ENCODE results near the gene EIF3J. TPM values are rescaled to one million over a fixed set of nuclear protein-coding genes. Genes with fewer than 3 reads are reported as not detected.

Gene EIF3J
- total RNA-seq, 1 donor from 2014 or later = 47.7 TPM

- Histone ChIP-seq H3K4me3 (ENCODE audit: low read depth, low read length) (no peak overlapping the region), H3K27me3 (ENCODE audit: control insufficient read depth, insufficient read depth, low read length) (no peaks in the 10 kb centered on the region), H3K36me3 (ENCODE audit: control insufficient read depth, insufficient read depth, low read length) (peaks cover 11% of the 10 kb centered on the region)
- TF ChIP-seq CTCF (IDR thresholded peaks at IDR 0.05; ENCODE audit: insufficient read depth, low read length, poor library complexity, severe bottlenecking) = no peak
- DNase-seq (ENCODE audit: low read depth) = no peak
Measured at GRCh38 chr15:44568338-44568737, 31.4 kb downstream of the EIF3J start.

DNA sequence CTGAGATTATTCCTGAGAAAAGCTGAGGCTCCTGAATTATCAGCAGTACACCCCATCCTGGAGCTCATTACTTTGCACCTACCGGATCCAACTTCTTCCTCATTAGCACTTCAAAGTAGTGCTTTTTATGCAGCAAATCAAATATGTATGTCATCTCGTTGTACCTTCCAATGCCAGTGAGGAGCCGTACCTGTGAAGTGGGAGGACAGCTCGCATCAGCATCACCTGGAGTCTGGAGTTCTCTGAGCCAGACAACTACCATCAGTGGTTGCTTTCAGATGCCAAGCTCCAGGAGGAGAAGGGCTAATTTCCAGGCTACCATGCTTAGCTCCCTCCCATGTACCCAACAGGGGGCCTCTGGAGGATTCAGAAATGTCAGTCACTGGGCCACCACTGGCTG lies 32.4 kb downstream of the EIF3J start:
- no peak for TF ChIP-seq CTCF (IDR thresholded peaks at IDR 0.05; ENCODE audit: insufficient read depth, low read length, poor library complexity, severe bottlenecking)
- H3K4me3 ChIP-seq (ENCODE audit: low read depth, low read length) = no peak overlapping the region
- H3K36me3 ChIP-seq (ENCODE audit: control insufficient read depth, insufficient read depth, low read length) = peaks cover 12% of the 10 kb centered on the region
- DNase-seq (ENCODE audit: low read depth) = no peak
- H3K27me3 ChIP-seq (ENCODE audit: control insufficient read depth, insufficient read depth, low read length) = no peaks in the 10 kb centered on the region

DNA sequence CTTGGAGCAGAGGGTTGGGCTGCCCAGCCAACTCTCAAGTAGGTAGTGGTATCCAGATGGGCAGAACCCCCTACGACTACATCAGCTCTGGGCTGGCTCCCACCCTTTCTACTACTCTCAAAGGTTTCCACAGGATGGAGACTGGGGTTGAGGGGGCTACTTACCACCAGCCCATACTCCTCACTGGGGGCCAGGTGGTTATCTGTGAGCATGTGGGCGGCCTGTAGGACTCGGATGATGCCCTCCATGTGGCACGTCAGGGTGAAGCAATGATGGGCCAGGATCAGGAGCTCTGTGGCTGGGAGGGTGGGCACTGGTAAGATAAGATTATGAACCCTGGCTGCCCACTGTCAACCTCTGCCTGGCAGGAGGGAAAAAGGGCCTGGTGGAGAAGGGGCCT lies 33.4 kb downstream of the EIF3J start:
- no peak for TF ChIP-seq CTCF (IDR thresholded peaks at IDR 0.05; ENCODE audit: insufficient read depth, low read length, poor library complexity, severe bottlenecking)
- Histone ChIP-seq H3K27me3 (ENCODE audit: control insufficient read depth, insufficient read depth, low read length) (no peaks in the 10 kb centered on the region), H3K4me3 (ENCODE audit: low read depth, low read length) (no peak overlapping the region), H3K36me3 (ENCODE audit: control insufficient read depth, insufficient read depth, low read length) (peaks cover 10% of the 10 kb centered on the region)
- no peak for DNase-seq (ENCODE audit: low read depth)

GRCh38 chr15:44573386-44573785 lies 36.4 kb downstream of the EIF3J start:
- no peak for TF ChIP-seq CTCF (IDR thresholded peaks at IDR 0.05; ENCODE audit: insufficient read depth, low read length, poor library complexity, severe bottlenecking)
- no peak for DNase-seq (ENCODE audit: low read depth)
- peaks cover 5% of the 10 kb centered on the region for H3K36me3 ChIP-seq (ENCODE audit: control insufficient read depth, insufficient read depth, low read length)

GRCh38 chr15:44574734-44575133 lies 37.8 kb downstream of the EIF3J start:
- DNase-seq (ENCODE audit: low read depth) = no peak
- no peaks in the 10 kb centered on the region for H3K27me3 ChIP-seq (ENCODE audit: control insufficient read depth, insufficient read depth, low read length)
- TF ChIP-seq CTCF (IDR thresholded peaks at IDR 0.05; ENCODE audit: insufficient read depth, low read length, poor library complexity, severe bottlenecking) = no peak
- H3K36me3 ChIP-seq (ENCODE audit: control insufficient read depth, insufficient read depth, low read length) = peaks cover 5% of the 10 kb centered on the region
- no peak overlapping the region for H3K4me3 ChIP-seq (ENCODE audit: low read depth, low read length)

More at GRCh38 chr15:44573386-44573785, 36.4 kb downstream of the EIF3J start:
- H3K4me3 ChIP-seq (ENCODE audit: low read depth, low read length) = no peak overlapping the region
- H3K27me3 ChIP-seq (ENCODE audit: control insufficient read depth, insufficient read depth, low read length) = no peaks in the 10 kb centered on the region

DNA sequence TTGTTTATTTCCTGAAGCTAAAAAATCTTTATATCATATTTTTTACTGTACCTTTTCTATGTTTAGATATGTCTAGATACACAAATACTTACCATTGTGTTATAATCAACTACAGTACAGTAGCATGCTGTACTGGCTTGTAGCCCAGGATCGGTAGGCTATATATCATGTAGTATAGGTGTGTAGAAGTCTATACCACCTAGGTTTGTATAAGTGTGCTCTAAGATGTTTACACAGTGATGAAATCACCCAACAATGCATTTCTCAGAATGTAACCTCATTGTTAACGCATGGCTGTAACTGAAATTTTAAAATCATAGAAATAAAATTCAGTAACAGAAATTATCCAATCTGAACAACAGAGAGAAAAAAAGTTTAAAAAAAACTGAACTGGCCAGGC lies 43.2 kb downstream of the EIF3J start:
- Histone ChIP-seq H3K36me3 (ENCODE audit: control insufficient read depth, insufficient read depth, low read length) (peaks cover 3% of the 10 kb centered on the region), H3K27me3 (ENCODE audit: control insufficient read depth, insufficient read depth, low read length) (no peaks in the 10 kb centered on the region), H3K4me3 (ENCODE audit: low read depth, low read length) (no peak overlapping the region)
- no peak for DNase-seq (ENCODE audit: low read depth)
- TF ChIP-seq CTCF (IDR thresholded peaks at IDR 0.05; ENCODE audit: insufficient read depth, low read length, poor library complexity, severe bottlenecking) = no peak

Data from kidney epithelial cell (primary cell).